ENCODE measurements around the gene CMSS1.

DNA sequence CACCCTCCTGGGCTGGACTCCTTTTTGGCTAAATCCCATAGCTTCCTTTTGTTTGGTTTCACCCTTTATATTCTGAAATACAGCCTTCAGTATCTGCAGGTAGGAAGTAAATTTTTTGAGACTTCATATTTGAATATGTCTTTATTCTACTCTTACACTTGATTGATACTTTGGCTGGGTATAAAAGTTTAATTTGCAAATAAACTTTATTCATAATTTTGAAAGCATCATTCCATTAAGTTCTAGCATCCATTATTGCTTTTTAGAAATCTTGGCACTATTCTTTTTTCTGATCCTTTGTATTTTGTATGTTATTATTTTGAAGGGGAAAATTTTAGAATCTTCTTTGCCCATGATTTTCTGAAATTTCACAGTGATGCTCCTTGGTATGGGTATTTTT is 337.9 kb downstream of the CMSS1 start:
- TF ChIP-seq, protein P1, sequence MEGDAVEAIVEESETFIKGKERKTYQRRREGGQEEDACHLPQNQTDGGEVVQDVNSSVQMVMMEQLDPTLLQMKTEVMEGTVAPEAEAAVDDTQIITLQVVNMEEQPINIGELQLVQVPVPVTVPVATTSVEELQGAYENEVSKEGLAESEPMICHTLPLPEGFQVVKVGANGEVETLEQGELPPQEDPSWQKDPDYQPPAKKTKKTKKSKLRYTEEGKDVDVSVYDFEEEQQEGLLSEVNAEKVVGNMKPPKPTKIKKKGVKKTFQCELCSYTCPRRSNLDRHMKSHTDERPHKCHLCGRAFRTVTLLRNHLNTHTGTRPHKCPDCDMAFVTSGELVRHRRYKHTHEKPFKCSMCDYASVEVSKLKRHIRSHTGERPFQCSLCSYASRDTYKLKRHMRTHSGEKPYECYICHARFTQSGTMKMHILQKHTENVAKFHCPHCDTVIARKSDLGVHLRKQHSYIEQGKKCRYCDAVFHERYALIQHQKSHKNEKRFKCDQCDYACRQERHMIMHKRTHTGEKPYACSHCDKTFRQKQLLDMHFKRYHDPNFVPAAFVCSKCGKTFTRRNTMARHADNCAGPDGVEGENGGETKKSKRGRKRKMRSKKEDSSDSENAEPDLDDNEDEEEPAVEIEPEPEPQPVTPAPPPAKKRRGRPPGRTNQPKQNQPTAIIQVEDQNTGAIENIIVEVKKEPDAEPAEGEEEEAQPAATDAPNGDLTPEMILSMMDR (conservative IDR thresholded peaks at IDR 0.05; ENCODE audit: low read depth, low read length) = no peak
- TF ChIP-seq EZH2 (IDR thresholded peaks at IDR 0.05; ENCODE audit: borderline replicate concordance, low read depth, low read length, poor library complexity, severe bottlenecking) = no peak

Data from A673 (cell line).